GM21390 (cell line): ENCODE measurements around the gene PRTG.
A peak's percentile ranks its signal among the peaks of the same experiment; 100 is the strongest.
"Not testable (repeated sequence)": the region's sequence is repeated elsewhere in the genome, so short reads cannot be mapped to it uniquely, and the experiment has no call there.

Source experiments
- ATAC-seq: cut with Tn5 transposase; IDR thresholded peaks from one replicate; pipeline ENCODE4 v1.9.1; 2021; ENCODE audit not compliant: unreplicated experiment

PRTG gene

GRCh38 chr15:55742927-55743728 is at the start of gene PRTG:
TSS of gene PRTG (minus strand) at chr15:55743152. CDS start at chr15:55742931, 221 bp downstream.
- peak; percentile 39 for ATAC-seq

GRCh38 chr15:55791551-55792400 is 48.8 kb upstream of the PRTG start:
- ATAC-seq: no peak

GRCh38 chr15:55789066-55789660 is 46.2 kb upstream of the PRTG start:
- ATAC-seq: no peak

- no peak for ATAC-seq
Measured at GRCh38 chr15:55786341-55786740, 43.4 kb upstream of the PRTG start.

- ATAC-seq: not testable (repeated sequence)
Measured at GRCh38 chr15:55785593-55785992, 42.6 kb upstream of the PRTG start.

- no peak for ATAC-seq
Measured at GRCh38 chr15:55784286-55784685, 41.3 kb upstream of the PRTG start.

GRCh38 chr15:55782901-55783300 is 39.9 kb upstream of the PRTG start:
- no peak for ATAC-seq

GRCh38 chr15:55780292-55780691 is 37.3 kb upstream of the PRTG start:
- ATAC-seq: no peak

GRCh38 chr15:55778932-55779331 is 36.0 kb upstream of the PRTG start:
- no peak for ATAC-seq

GRCh38 chr15:55775316-55775715 is 32.4 kb upstream of the PRTG start:
- no peak for ATAC-seq

GRCh38 chr15:55774113-55774970 is 31.4 kb upstream of the PRTG start:
- ATAC-seq: peak; percentile 80

- no peak for ATAC-seq
Measured at GRCh38 chr15:55770806-55771205, 27.9 kb upstream of the PRTG start.

- no peak for ATAC-seq
Measured at GRCh38 chr15:55770261-55770660, 27.3 kb upstream of the PRTG start.

GRCh38 chr15:55768670-55769185 is 25.8 kb upstream of the PRTG start:
- ATAC-seq: no peak

GRCh38 chr15:55766676-55767075 is 23.7 kb upstream of the PRTG start:
- ATAC-seq: no peak

- ATAC-seq: no peak
Measured at GRCh38 chr15:55764398-55764797, 21.4 kb upstream of the PRTG start.

- no peak for ATAC-seq
Measured at GRCh38 chr15:55758580-55758986, 15.6 kb upstream of the PRTG start.

- ATAC-seq: not testable (repeated sequence)
Measured at GRCh38 chr15:55753433-55753832, 10.5 kb upstream of the PRTG start.

GRCh38 chr15:55750706-55751105 is 7.8 kb upstream of the PRTG start:
- ATAC-seq: no peak
